ENCODE results near the gene WRAP73.
A peak's percentile ranks its signal among the peaks of the same experiment; 100 is the strongest.
"Not testable (repeated sequence)": the region's sequence is repeated elsewhere in the genome, so short reads cannot be mapped to it uniquely, and the experiment has no call there.

WRAP73 gene

DNA sequence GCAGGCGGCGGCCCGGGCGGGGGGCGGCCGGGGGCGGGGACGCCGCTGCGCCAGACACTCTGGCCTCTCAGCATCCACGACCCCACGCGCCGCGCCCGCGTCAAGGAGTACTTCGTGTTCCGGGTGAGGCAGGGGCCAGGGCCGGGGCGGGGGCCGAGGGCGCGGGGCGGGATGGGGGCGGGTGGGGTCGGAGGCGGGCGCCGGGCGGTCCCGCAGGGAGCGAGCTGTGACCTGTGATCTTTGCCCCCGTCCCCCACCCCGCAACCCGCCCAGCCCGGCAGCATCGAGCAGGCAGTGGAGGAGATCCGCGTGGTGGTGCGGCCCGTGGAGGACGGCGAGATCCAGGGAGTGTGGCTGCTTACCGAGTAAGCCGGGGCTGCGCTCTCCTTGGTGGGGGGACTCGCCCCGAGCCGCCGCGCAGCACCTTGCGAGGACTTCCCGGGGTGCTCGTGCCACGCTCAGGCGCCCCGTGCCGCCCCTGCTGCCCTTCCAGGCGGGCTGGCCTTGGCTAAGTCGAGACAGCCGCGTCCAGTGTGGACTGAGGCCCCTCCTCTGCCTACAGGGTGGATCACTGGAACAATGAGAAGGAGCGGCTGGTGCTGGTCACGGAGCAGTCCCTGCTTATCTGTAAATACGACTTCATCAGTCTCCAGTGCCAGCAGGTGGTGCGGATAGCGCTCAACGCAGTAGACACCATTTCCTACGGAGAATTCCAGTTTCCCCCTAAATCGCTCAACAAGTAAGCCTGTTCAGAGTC, 24.6 kb downstream of the WRAP73 start:
- Mint-ChIP-seq H3K4me3 (peak overlapping the region; percentile 100), H3K27ac (ENCODE audit: low read depth) (peak overlapping the region; percentile 98), H3K9me3 (no peaks in the 10 kb centered on the region), H3K36me3 (ENCODE audit: insufficient read depth) (peaks cover 31% of the 10 kb centered on the region), H3K27me3 (no peaks in the 10 kb centered on the region), H3K4me1 (peaks cover 51% of the 10 kb centered on the region)
- peak; percentile 59 for ATAC-seq (replicated peaks; ENCODE audit: extremely low read depth, poor library complexity, severe bottlenecking)
- DNase-seq (ENCODE audit: low spot score in 2 of 2): no peak

DNA sequence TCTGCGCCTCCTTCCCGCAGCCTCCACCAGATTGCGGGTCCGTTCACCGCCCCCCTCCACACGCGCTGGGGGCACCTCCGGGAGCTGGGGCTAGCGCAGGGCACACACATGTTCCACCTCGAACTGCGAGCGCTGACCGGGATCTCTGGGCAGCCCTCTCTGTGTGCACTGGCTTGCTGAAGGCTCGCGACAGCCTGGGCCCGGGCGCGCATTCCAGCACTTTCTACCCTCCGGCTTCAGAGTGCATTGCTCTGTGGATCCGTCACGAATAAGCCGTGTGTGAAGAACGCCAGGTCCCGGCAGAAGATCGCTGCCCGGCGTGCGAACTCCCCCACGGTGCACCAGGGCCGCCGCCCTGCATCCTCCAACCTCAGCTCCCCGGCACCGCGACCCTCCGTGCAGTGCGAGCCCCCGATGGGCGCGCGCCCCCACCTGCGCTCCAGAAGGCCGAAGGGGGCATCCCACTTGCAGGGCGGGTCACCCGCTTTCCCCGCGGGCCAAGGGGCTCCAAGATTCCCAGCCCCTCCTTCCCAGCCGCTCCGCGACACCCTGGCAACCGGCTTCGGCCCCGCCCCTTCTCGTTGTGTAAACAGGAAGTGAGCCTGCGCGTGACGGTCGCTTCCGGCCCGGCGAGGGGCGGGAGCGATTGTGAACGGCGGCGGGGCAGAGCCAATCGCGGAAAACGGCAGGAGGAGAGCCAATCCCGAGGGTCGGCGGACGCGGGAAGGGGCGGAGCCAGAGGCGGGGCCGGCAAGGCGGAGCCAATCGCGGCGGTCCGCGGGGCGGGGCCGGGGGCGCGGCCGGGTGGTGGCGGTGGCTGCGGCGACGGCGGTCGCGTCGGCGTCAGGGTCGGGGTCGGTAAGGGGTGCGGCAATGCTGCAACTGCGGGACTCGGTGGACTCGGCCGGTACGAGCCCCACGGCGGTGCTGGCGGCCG, 25.4 kb downstream of the WRAP73 start, which contains the start of gene TPRG1L:
TPRG1L (plus strand) TSS at position 816 of the 937 bp plus-strand sequence; CDS start at position 874, 58 bp downstream.
- Mint-ChIP-seq H3K36me3 (ENCODE audit: insufficient read depth) (peaks cover 25% of the 10 kb centered on the region), H3K4me3 (peak within 1 kb of the TSS; percentile 100), H3K27me3 (no peaks in the 10 kb centered on the region), H3K4me1 (peaks cover 52% of the 10 kb centered on the region), H3K9me3 (no peaks in the 10 kb centered on the region), H3K27ac (ENCODE audit: low read depth) (peak within 1 kb of the TSS; percentile 98)
- peak; percentile 89 for ATAC-seq (replicated peaks; ENCODE audit: extremely low read depth, poor library complexity, severe bottlenecking)
- peak; percentile 98 for DNase-seq (ENCODE audit: low spot score in 2 of 2)

DNA sequence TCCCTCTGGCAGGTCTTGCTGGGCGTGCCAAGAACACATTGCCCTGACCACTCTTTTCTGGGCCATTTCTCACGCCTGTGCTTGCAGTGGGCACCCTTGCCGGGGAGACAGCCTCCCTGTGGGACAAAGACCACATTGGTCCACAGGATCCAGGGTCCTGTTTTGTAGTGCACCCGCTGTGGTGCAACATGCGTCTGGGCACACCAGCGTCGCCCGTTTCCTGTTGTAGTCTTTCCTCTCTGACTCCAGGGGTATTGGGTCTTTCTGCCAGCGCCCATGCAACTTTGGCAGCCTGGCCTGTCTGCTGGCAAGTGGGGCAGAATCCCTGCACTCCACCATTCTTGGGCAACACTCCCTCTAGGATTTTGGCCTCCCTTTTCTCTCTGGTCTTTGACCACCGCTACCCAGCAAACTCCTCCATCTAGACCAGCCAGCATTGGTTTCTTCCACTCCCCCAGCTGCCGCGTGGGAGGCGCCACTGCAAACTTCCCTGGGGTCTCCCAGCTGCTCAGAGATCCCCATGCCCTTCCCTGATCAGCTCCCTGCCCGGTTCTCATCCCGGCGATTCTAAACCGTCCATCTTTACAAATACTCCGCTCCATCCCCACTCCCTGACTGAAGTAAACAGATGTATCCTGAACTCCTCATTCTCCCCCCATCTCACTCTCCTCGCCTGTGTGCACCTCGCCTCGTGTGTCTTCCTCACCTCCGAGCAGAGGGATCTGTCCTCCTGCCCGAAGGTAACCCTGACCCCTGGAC, 26.3 kb downstream of the WRAP73 start:
- Mint-ChIP-seq H3K4me3 (peak overlapping the region; percentile 100), H3K27ac (ENCODE audit: low read depth) (peak overlapping the region; percentile 98), H3K36me3 (ENCODE audit: insufficient read depth) (peaks cover 19% of the 10 kb centered on the region), H3K9me3 (no peaks in the 10 kb centered on the region), H3K27me3 (no peaks in the 10 kb centered on the region), H3K4me1 (peaks cover 52% of the 10 kb centered on the region)
- ATAC-seq (replicated peaks; ENCODE audit: extremely low read depth, poor library complexity, severe bottlenecking) (no peak), DNase-seq (ENCODE audit: low spot score in 2 of 2) (no peak)

DNA sequence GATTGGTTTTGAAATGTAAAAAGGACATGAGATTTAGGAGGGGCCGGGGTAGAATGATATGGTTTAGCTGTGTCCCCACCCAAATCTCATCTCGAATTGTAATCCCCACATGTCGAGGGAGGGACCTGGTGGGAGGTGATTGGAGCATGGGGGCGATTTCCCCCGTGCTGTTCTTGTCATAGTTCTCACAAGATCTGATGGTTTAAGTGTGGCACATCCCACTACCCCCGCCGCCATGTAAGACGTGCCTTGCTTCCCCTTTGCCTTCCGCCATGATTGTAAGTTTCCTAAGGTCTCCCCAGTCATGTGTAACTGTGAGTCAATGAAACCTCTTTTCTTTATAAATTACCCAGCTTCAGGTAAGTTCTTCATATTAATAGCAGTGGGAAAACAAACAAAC, 27.8 kb downstream of the WRAP73 start:
- peaks cover 16% of the 10 kb centered on the region for H3K36me3 Mint-ChIP-seq (ENCODE audit: insufficient read depth)
- not testable (repeated sequence) for ATAC-seq (replicated peaks; ENCODE audit: extremely low read depth, poor library complexity, severe bottlenecking); H3K9me3 Mint-ChIP-seq; DNase-seq (ENCODE audit: low spot score in 2 of 2); H3K27me3 Mint-ChIP-seq
- peak overlapping the region; percentile 100 for H3K4me3 Mint-ChIP-seq
- H3K27ac Mint-ChIP-seq (ENCODE audit: low read depth): peak overlapping the region; percentile 98
- peaks cover 52% of the 10 kb centered on the region for H3K4me1 Mint-ChIP-seq

DNA sequence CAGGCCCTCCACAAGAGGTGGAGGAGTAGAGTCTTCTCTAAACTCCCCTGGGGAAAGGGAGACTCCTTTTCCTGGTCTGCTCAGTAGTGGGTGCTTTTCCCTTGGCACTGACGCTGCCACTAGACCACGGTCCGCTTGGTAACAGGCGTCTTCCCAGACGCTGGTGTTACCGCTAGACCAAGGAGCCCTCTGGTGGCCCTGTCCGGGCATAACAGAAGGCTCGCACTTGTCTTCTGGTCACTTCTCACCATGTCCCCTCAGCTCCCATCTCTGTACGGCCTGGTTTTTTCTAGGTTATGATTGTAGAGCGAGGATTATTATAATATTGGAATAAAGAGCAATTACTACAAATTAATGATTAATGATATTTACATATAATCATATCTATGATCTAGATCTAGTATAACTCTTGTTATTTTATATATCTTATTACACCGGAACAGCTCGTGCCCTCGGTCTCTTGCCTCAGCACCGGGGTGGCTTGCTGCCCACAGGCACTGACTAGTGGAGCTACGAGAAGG, 28.7 kb downstream of the WRAP73 start:
- peaks cover 12% of the 10 kb centered on the region for H3K36me3 Mint-ChIP-seq (ENCODE audit: insufficient read depth)
- H3K9me3 Mint-ChIP-seq; H3K27me3 Mint-ChIP-seq; H3K4me3 Mint-ChIP-seq; DNase-seq (ENCODE audit: low spot score in 2 of 2); ATAC-seq (replicated peaks; ENCODE audit: extremely low read depth, poor library complexity, severe bottlenecking): not testable (repeated sequence)
- peak overlapping the region; percentile 98 for H3K27ac Mint-ChIP-seq (ENCODE audit: low read depth)
- H3K4me1 Mint-ChIP-seq: peaks cover 50% of the 10 kb centered on the region

DNA sequence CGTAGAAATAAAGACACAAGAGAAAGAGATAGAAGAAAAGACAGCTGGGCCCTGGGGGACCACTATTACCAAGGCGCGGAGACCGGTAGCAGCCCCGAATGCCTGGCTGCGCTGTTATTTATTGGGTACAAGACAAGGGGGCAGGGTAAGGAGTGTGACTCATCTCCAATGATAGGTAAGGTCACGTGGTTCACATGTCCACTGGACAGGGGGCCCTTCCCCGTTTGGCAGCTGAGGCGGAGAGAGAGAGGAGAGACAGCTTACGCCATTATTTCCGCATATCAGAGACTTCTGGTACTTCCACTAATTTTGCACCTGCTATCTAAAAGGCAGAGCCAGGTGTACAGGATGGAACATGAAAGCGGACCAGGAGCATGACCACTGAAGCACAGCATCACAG, 29.2 kb downstream of the WRAP73 start:
- no peaks in the 10 kb centered on the region for H3K9me3 Mint-ChIP-seq
- H3K4me3 Mint-ChIP-seq: no peak overlapping the region
- peaks cover 10% of the 10 kb centered on the region for H3K36me3 Mint-ChIP-seq (ENCODE audit: insufficient read depth)
- DNase-seq (ENCODE audit: low spot score in 2 of 2) (no peak), ATAC-seq (replicated peaks; ENCODE audit: extremely low read depth, poor library complexity, severe bottlenecking) (no peak)
- no peaks in the 10 kb centered on the region for H3K27me3 Mint-ChIP-seq
- no peak overlapping the region for H3K27ac Mint-ChIP-seq (ENCODE audit: low read depth)
- H3K4me1 Mint-ChIP-seq: peaks cover 45% of the 10 kb centered on the region

DNA sequence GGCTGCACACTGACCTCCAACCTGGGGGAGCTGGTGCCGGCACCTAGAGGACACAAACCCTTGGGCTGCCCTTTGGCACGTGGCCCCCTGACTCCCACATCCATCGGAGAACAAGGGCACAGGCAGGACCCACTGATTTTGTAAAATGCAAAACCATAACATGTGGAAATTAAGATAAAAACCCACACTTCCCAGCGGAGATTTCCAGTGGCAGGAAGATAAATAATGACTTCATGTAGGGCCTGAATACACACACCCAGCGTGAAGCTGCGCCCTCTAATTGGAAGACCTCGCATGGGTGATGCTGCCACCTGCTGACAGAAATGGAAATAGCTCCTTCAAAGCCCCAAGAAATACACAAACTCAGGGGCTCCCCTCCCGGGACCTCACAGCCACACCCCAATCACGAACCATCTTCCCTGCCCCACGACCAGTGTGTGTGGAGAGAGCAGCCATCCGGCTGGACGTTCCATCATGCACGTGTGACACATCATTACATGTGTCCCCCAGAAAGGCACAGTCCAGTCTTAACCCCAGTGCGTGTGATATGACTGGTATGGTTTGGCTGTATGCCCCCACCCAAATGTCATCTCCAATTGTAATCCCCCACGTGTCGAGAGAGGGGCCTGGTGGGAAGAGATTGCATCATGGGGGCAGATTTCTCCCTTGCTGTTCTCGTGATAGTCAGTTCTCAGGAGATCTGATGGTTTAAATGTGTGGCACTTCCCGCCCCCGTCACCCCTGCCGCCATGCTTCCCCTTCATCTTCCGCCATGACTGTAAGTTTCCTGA, 30.8 kb downstream of the WRAP73 start:
- ATAC-seq (replicated peaks; ENCODE audit: extremely low read depth, poor library complexity, severe bottlenecking): peak; percentile 85
- H3K36me3 Mint-ChIP-seq (ENCODE audit: insufficient read depth): no peaks in the 10 kb centered on the region
- peak; percentile 61 to 67 for DNase-seq (ENCODE audit: low spot score in 2 of 2)
- no peak overlapping the region for H3K27ac Mint-ChIP-seq (ENCODE audit: low read depth)
- no peaks in the 10 kb centered on the region for H3K9me3 Mint-ChIP-seq
- no peak overlapping the region for H3K4me3 Mint-ChIP-seq
- peaks cover 14% of the 10 kb centered on the region for H3K27me3 Mint-ChIP-seq
- peaks cover 35% of the 10 kb centered on the region for H3K4me1 Mint-ChIP-seq

DNA sequence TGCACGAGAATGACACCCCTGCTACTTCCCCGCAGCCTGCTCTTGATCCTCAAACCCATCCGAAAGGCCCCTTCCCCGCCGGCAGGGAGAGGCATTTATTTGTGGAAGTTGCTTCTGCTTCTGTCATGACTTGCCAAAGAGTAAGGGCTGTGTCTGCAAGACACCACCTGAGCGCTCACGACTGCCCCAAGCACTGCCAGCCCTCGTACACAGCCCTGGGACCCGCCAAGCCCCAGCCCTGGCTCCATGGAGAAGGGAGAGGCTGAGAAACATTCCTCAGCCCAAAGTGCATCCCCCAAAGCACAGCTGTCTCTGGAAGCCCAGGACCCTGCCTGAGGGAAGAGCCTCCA, 31.4 kb downstream of the WRAP73 start:
- Mint-ChIP-seq H3K9me3 (no peaks in the 10 kb centered on the region), H3K27ac (ENCODE audit: low read depth) (no peak overlapping the region), H3K36me3 (ENCODE audit: insufficient read depth) (no peaks in the 10 kb centered on the region), H3K4me3 (no peak overlapping the region), H3K27me3 (peaks cover 19% of the 10 kb centered on the region), H3K4me1 (peaks cover 29% of the 10 kb centered on the region)
- no peak for DNase-seq (ENCODE audit: low spot score in 2 of 2)
- no peak for ATAC-seq (replicated peaks; ENCODE audit: extremely low read depth, poor library complexity, severe bottlenecking)

DNA sequence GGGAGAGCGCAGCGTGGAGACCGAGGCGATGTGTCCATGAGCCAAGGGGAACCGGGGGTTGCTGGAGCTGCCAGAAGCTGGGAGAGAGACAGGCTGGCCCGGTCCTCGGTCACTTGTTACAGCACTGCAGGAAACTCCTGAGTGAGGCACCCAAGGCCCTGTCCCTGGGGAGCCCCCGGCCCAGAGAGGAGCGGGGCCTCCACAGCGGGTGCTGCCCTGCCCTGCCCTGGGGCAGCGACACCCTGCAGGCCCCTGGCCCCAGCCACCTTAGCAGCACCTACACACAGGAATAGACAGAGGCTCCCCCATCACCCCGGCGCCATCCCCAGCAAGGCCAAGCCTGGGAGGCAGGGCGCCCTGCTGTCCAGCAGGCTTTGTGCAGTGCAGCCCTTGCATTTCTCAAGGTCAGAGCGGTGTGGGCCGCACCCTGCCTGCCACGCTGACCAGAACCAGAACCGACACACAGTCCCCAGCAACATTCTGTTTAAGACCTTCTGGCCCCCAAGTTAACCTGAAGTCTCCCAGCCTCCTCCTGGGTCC, 32.0 kb downstream of the WRAP73 start:
- H3K4me1 Mint-ChIP-seq: peaks cover 23% of the 10 kb centered on the region
- no peak for DNase-seq (ENCODE audit: low spot score in 2 of 2)
- no peak overlapping the region for H3K27ac Mint-ChIP-seq (ENCODE audit: low read depth)
- H3K4me3 Mint-ChIP-seq: no peak overlapping the region
- peaks cover 2% of the 10 kb centered on the region for H3K36me3 Mint-ChIP-seq (ENCODE audit: insufficient read depth)
- H3K9me3 Mint-ChIP-seq: no peaks in the 10 kb centered on the region
- H3K27me3 Mint-ChIP-seq: peaks cover 19% of the 10 kb centered on the region
- no peak for ATAC-seq (replicated peaks; ENCODE audit: extremely low read depth, poor library complexity, severe bottlenecking)

DNA sequence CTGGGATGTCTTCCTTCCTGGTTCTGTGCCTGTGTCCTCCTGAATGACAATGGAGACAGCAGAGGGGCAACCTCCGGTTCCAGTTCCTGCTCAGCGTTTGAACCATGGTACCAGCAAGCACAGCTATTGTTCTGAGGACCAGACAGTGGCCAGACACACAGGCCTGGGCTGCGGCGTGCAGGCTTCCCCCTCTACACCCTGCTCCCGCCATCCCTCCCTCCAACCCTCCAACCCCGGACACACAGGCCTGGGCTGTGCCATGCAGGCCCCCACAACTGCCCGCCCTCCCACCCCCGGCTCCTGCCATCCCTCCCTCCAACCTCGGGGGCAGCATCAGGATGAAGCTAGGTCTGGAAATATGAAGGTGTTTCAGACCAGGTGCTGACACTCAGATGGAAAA, 33.0 kb downstream of the WRAP73 start:
- Mint-ChIP-seq H3K27ac (ENCODE audit: low read depth) (no peak overlapping the region), H3K27me3 (peaks cover 22% of the 10 kb centered on the region)

More for the DNA sequence above, 33.0 kb downstream of the WRAP73 start:
- H3K4me1 Mint-ChIP-seq: peaks cover 17% of the 10 kb centered on the region
- H3K9me3 Mint-ChIP-seq: no peaks in the 10 kb centered on the region
- H3K36me3 Mint-ChIP-seq (ENCODE audit: insufficient read depth): peaks cover 2% of the 10 kb centered on the region
- no peak overlapping the region for H3K4me3 Mint-ChIP-seq
- ATAC-seq (replicated peaks; ENCODE audit: extremely low read depth, poor library complexity, severe bottlenecking) (no peak), DNase-seq (ENCODE audit: low spot score in 2 of 2) (no peak)
